Left lung (tissue), 10 donors: Measurements from ENCODE around the gene STON1. TPM values are rescaled to one million over a fixed set of nuclear protein-coding genes. Genes with fewer than 3 reads are reported as not detected.
A peak's percentile ranks its signal among the peaks of the same experiment; 100 is the strongest.

Experiments used
- ATAC-seq: fragments of 200-7000 bp; cut with Tn5 transposase; one replicate; pipeline ENCODE4 v1.9.1; 2020; ENCODE audit warnings: moderate library complexity
- DNase-seq, 4 donors: peaks; one replicate each; pipeline ENCODE4 v3.0.0-alpha.2; 2013 to 2020
- H3K27ac ChIP-seq, 2 donors: fragments of 200-600 bp; sonication (generic) in 1 of 2; one replicate each; pipeline versions ENCODE4 v1.5.0 to v1.8.0; 2020 to 2021
- H3K27me3 ChIP-seq, 2 donors: fragments of 200-600 bp; sonication (generic) in 1 of 2; one replicate each; pipeline versions ENCODE4 v1.5.0 to v1.8.0; 2020 to 2021
- H3K36me3 ChIP-seq, 2 donors: fragments of 200-600 bp; sonication (generic) in 1 of 2; one replicate each; pipeline versions ENCODE4 v1.5.0 to v1.8.0; 2020 to 2021
- H3K4me1 ChIP-seq, 2 donors: fragments of 200-600 bp; one replicate each; pipeline ENCODE4 v1.8.0; 2021
- H3K4me3 ChIP-seq, 2 donors: fragments of 200-600 bp; sonication (generic) in 1 of 2; one replicate each; pipeline versions ENCODE4 v1.5.0 to v1.8.0; 2020 to 2021; ENCODE audit warnings: mild to moderate bottlenecking in 1 of 2
- H3K9me3 ChIP-seq, 2 donors: fragments of 200-600 bp; sonication (generic) in 1 of 2; one replicate each; pipeline versions ENCODE4 v1.5.0 to v1.8.0; 2020 to 2021
- intact Hi-C, 2 donors: fragments of 100-400 bp; cut with DNase I; formaldehyde crosslinking; loops; one replicate each; pipeline versions ENCODE4 v1.11.2 to v1.14.2; 2022
- polyA plus RNA-seq, 6 donors: library from polyadenylated mRNA; unstranded; fragments of 120-200 nt; gene quantifications; one replicate each; pipeline ENCODE4 v1.2.1, GENCODE V29; 2013; ENCODE audit not compliant: insufficient read length in 6 of 6
- total RNA-seq, 2 donors: library from RNA; stranded (reverse); fragmentation: NEBNext Ultra II Directional; extraction: Animal tissue kit (Norgen Biotek cat#: 25700); gene quantifications; one replicate each; pipeline ENCODE4 v1.2.1, GENCODE V29; 2021
- TF ChIP-seq, protein P1 (sequence below), 2 donors: fragments of 200-600 bp; sonication (generic) in 1 of 2; IDR thresholded peaks; one replicate each; pipeline versions ENCODE4 v1.5.0 to v1.8.0; 2021; ENCODE audit warnings: antibody characterized with exemption in 2 of 2
- donor health status: DM: no; HTN: yes; CAD: no.
- donor health status: DM: no; HTN: no; CAD: no.

Gene STON1
- total and polyA plus RNA-seq, 8 donors: 12.4 to 24.3 (median 19.2) TPM

DNA sequence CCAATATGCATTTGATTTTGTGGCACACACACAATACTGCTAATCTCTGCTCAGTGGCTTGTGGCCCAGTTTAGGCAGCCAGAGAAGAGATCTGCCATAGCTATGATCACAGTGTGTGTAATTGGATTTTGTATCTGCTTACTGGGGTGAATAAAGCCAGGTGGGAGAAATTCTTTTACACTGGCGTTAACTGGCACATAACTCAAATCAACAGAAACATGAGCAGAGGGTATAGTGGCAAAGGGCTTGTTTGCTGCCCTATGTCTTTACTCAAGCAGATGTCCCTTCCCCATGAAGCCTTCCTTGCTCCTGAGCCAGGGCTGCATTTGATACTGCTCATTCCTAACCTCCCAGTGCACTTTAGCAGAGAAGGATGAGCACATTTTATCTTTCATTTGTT, 28.5 kb downstream of the STON1 start:
- intact Hi-C loops: no loop called here
- no peak overlapping the region for H3K27ac ChIP-seq
- DNase-seq: no peak

DNA sequence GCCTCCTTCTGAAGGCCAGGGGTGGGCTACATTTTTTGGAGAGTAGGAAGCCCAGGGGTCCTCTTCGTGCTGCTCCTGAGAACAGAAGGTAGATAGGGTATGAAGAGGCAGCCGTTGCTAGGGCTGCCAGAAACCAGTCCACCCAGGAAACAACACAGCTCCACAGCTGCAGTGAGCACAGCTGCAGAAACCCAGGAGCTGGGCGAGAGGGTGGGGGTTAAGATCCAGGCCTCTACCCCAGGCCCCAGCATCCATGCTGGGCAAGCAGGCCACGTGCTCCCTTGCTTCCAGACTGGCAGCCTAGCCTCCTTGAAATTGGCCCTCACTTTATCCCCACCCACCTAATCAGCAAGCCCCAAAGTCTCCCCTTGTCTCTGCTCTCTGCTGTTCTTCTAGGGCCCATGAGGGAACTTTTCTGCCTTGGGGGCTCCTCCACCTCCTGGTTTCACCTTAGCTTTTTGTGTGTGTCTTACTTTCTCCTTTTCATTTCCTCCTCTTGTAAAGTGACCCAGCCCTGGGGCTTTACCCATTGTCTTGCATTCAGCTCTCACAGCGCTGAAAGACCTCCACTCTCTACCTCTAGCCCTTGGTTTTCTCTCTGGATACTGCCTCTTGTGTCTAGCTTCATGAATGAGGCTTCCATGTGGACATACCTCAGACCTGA, 30.7 kb downstream of the STON1 start:
- Histone ChIP-seq H3K27ac (no peak overlapping the region), H3K9me3 (no peaks in the 10 kb centered on the region), H3K4me3 (no peak overlapping the region), H3K36me3 (no peaks in the 10 kb centered on the region), H3K27me3 (no peaks in the 10 kb centered on the region), H3K4me1 (no peaks in the 10 kb centered on the region)
- intact Hi-C loops: no loop called here
- TF ChIP-seq, protein P1, sequence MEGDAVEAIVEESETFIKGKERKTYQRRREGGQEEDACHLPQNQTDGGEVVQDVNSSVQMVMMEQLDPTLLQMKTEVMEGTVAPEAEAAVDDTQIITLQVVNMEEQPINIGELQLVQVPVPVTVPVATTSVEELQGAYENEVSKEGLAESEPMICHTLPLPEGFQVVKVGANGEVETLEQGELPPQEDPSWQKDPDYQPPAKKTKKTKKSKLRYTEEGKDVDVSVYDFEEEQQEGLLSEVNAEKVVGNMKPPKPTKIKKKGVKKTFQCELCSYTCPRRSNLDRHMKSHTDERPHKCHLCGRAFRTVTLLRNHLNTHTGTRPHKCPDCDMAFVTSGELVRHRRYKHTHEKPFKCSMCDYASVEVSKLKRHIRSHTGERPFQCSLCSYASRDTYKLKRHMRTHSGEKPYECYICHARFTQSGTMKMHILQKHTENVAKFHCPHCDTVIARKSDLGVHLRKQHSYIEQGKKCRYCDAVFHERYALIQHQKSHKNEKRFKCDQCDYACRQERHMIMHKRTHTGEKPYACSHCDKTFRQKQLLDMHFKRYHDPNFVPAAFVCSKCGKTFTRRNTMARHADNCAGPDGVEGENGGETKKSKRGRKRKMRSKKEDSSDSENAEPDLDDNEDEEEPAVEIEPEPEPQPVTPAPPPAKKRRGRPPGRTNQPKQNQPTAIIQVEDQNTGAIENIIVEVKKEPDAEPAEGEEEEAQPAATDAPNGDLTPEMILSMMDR (IDR thresholded peaks at IDR 0.05): no peak
- DNase-seq (no peak), ATAC-seq (no peak)

More for the DNA sequence above, 28.5 kb downstream of the STON1 start:
- Histone ChIP-seq H3K36me3 (no peaks in the 10 kb centered on the region), H3K4me1 (no peaks in the 10 kb centered on the region), H3K27me3 (no peaks in the 10 kb centered on the region), H3K9me3 (no peaks in the 10 kb centered on the region), H3K4me3 (no peak overlapping the region)
- no peak for ATAC-seq
- TF ChIP-seq, protein P1 (IDR thresholded peaks at IDR 0.05): no peak

DNA sequence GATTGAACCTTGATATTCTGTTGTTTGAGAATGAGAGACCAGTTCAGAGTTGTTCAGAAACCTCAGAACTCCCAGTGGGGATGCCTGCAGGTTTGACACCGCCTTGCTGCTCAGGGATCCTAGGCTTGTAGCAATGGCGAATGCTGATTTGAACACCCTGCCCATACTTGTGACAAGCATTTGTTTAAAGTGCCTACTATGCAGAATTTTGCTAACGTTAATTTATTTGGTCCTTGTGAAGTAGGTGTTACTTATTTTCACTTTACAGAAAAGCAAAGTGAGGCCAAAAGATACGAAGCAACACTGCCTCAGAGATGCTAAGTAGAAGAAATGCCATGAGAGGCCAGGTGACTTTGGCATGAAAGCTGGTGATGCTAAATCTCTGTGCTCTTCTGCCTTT, 32.3 kb downstream of the STON1 start:
- DNase-seq: no peak
- H3K4me3 ChIP-seq: no peak overlapping the region
- no peaks in the 10 kb centered on the region for H3K9me3 ChIP-seq
- H3K27ac ChIP-seq: no peak overlapping the region
- H3K27me3 ChIP-seq: no peaks in the 10 kb centered on the region
- H3K4me1 ChIP-seq: peaks cover 0 to 8% of the 10 kb centered on the region in 2 donors
- TF ChIP-seq, protein P1 (IDR thresholded peaks at IDR 0.05): no peak
- no peaks in the 10 kb centered on the region for H3K36me3 ChIP-seq
- ATAC-seq: no peak
- intact Hi-C loops: no loop called here

DNA sequence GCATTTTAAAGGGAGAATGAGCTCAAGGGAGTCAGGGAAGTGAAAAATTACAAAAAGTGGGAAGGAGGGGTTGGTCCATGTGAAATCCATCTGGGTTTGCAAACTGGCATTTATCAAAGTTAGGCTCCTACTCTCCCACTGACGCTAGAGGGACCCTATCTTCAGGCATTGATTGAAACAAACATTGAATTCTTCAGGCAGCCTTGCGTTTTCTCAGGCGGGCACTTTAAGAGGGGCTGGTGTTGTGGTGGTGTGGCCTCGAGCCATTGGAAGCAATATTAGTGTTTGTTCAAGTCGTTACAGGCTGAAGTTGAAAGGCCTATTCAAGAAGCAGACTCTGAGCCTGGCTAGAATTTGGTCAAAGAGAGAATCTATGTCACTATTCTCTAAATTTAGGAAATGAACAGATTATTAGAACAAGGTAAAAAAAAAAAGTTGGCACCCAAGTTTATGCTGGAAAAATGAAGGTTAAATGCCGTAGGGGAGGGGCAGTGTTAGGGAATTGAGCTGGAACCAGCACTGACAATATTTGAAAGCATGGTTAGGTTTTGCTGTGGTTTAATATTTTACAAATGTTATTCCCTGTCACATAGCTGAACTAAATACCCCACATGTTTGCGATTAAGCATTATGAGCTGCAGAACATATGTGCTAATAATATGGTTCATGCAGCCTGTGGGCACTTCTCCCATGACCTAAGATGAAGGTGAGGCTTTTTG, 36.8 kb downstream of the STON1 start:
- DNase-seq (peak in 1 of 4 donors; percentile 44), ATAC-seq (peak; percentile 35)
- TF ChIP-seq, protein P1 (IDR thresholded peaks at IDR 0.05): peak in 1 of 2 donors; percentile 26
- intact Hi-C loops: no loop called here
- Histone ChIP-seq H3K27ac (no peak overlapping the region), H3K4me3 (no peak overlapping the region), H3K36me3 (no peaks in the 10 kb centered on the region), H3K4me1 (peaks cover 3 to 17% of the 10 kb centered on the region in 2 donors), H3K9me3 (no peaks in the 10 kb centered on the region), H3K27me3 (no peaks in the 10 kb centered on the region)

DNA sequence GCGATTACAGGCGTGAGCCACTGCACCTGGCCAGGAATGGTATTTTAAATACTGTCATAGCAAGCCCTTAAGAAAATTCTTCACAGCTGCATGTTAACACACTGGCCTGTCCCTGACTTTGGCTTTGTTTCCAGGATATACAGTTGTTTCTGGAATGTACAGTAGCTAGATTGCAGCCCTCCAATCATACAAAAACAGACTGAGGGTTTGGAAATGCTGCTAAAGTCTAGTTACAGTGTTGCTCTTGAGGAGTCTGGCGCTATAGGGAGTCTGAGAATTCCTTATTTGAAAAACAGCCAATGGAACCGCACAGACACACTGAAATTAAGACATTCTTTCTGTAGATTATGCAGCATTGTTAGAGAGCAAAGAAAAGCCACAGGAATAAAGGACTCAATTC, 37.7 kb downstream of the STON1 start:
- no peaks in the 10 kb centered on the region for H3K36me3 ChIP-seq
- H3K27ac ChIP-seq: peak overlapping the region; percentile 2 to 51
- no peaks in the 10 kb centered on the region for H3K9me3 ChIP-seq
- no peaks in the 10 kb centered on the region for H3K27me3 ChIP-seq
- TF ChIP-seq, protein P1 (IDR thresholded peaks at IDR 0.05): no peak
- intact Hi-C loops: no loop called here
- H3K4me3 ChIP-seq: no peak overlapping the region
- peak in 2 of 4 donors; percentile 24 to 38 for DNase-seq
- peaks cover 3 to 17% of the 10 kb centered on the region in 2 donors for H3K4me1 ChIP-seq
- no peak for ATAC-seq
